GM18951 (cell line): Measurements from ENCODE around the gene YY1AP1.
"Not testable (repeated sequence)": the region's sequence is repeated elsewhere in the genome, so short reads cannot be mapped to it uniquely, and the experiment has no call there.

Source experiments
- POLR2A ChIP-seq: IDR thresholded peaks from 4 replicates; pipeline ENCODE4 v1.6.1; 2011; ENCODE audit warnings: mild to moderate bottlenecking; ENCODE audit not compliant: insufficient read length, insufficient read depth; ENCODE audit errors: extremely low read depth
- in situ Hi-C: fragments of 300-500 bp; cut with MboI; formaldehyde crosslinking; loops from one replicate; pipeline ENCODE4 v1.12.0; 2022; ENCODE audit warnings: low sequenced_read_pairs, mixed read lengths, inconsistent platforms; ENCODE audit not compliant: unreplicated experiment

The YY1AP1 gene

GRCh38 chr1:155688324-155689080 lies at the start of gene YY1AP1:
Gene YY1AP1 (minus strand): TSS chr1:155688774. CDS start chr1:155680436, 8,338 bp downstream.
- in situ Hi-C loops: no loop called here
- no peak for TF ChIP-seq POLR2A

- no peak for TF ChIP-seq POLR2A
- in situ Hi-C loops: no loop called here
Observed at GRCh38 chr1:155729031-155729898, 40.7 kb upstream of the YY1AP1 start.

- in situ Hi-C loops: no loop called here
- no peak for TF ChIP-seq POLR2A
Observed at GRCh38 chr1:155725142-155725541, 36.6 kb upstream of the YY1AP1 start.

- in situ Hi-C loops: no loop called here
Observed at GRCh38 chr1:155719703-155720102, 31.1 kb upstream of the YY1AP1 start.

GRCh38 chr1:155718524-155719115 lies 30.0 kb upstream of the YY1AP1 start:
- in situ Hi-C loops: not testable (repeated sequence)

More at GRCh38 chr1:155719703-155720102, 31.1 kb upstream of the YY1AP1 start:
- no peak for TF ChIP-seq POLR2A

GRCh38 chr1:155717041-155717440 lies 28.5 kb upstream of the YY1AP1 start:
- in situ Hi-C loops: no loop called here
- no peak for TF ChIP-seq POLR2A

GRCh38 chr1:155715777-155716176 lies 27.2 kb upstream of the YY1AP1 start:
- no peak for TF ChIP-seq POLR2A
- in situ Hi-C loops: no loop called here

GRCh38 chr1:155715056-155715455 lies 26.5 kb upstream of the YY1AP1 start:
- in situ Hi-C loops: not testable (repeated sequence)

- TF ChIP-seq POLR2A: no peak
- in situ Hi-C loops: no loop called here
Observed at GRCh38 chr1:155713075-155713474, 24.5 kb upstream of the YY1AP1 start.

- in situ Hi-C loops: not testable (repeated sequence)
Observed at GRCh38 chr1:155712636-155713035, 24.1 kb upstream of the YY1AP1 start.

- in situ Hi-C loops: not testable (repeated sequence)
Observed at GRCh38 chr1:155711457-155711856, 22.9 kb upstream of the YY1AP1 start.

GRCh38 chr1:155709391-155709790 lies 20.8 kb upstream of the YY1AP1 start:
- in situ Hi-C loops: no loop called here
- no peak for TF ChIP-seq POLR2A

GRCh38 chr1:155706139-155706538 lies 17.6 kb upstream of the YY1AP1 start:
- TF ChIP-seq POLR2A: no peak
- in situ Hi-C loops: no loop called here

GRCh38 chr1:155704414-155704813 lies 15.8 kb upstream of the YY1AP1 start:
- in situ Hi-C loops: not testable (repeated sequence)
